Measurements from ENCODE around the gene RNASE4.
A peak's percentile ranks its signal among the peaks of the same experiment; 100 is the strongest.

RNASE4 gene

DNA sequence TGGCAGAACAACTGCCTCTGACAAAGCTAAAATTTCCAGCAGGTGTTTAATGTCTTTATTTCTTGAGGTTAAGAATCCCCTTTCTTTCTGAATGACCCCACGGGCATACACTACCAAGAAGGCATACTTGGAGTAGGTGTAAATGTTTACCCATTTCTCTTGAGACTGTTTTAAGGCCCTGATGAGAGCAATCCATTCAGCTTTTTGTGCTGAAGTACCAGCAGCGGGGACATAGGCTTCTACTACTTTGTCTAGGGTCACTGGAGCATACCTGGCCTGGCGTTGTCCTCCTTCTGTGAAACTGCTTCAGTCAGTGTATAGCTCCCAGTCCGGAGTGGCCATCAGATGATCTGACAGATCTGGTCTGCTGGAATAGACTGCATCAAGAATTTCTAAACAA is 26.9 kb downstream of the RNASE4 start:
- TF ChIP-seq CTCF (IDR thresholded peaks at IDR 0.05), result no peak
- no peak for DNase-seq
- H3K27me3 ChIP-seq, result peaks cover 0 to 1% of the 10 kb centered on the region in 2 donors
- H3K9me3 ChIP-seq, result no peaks in the 10 kb centered on the region
- H3K4me3 ChIP-seq, result no peak overlapping the region
- peaks cover 0 to 5% (median 0%) of the 10 kb centered on the region in 4 donors for H3K4me1 ChIP-seq
- intact Hi-C loops (cut with DNase I; ENCODE audit: low total_unique reads), result no loop called here
- no peaks in the 10 kb centered on the region for H3K36me3 ChIP-seq
- H3K27ac ChIP-seq, result no peak overlapping the region

DNA sequence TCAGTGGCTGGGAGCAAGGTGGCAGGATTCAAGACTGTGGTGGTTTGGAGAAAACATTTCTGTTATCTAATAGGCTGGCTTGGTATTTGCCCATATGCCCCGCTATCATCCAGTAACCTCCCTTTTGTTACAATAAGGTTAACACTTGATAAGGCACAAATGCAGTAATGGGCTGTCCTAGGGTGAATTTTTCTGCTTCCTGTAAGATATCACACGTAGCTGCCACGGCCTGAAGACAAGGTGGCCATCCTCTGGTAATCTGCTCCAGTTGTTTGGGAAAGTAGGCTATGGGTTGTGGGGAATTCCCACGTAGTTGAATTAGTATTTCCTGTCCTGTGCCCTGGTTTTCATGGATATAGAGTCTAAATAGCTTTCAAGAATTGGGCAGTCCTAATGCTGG is 27.3 kb downstream of the RNASE4 start:
- TF ChIP-seq CTCF (IDR thresholded peaks at IDR 0.05), result no peak
- no peaks in the 10 kb centered on the region for H3K9me3 ChIP-seq
- peaks cover 0 to 3% (median 0%) of the 10 kb centered on the region in 4 donors for H3K4me1 ChIP-seq
- H3K27me3 ChIP-seq, result peaks cover 0 to 5% of the 10 kb centered on the region in 2 donors
- intact Hi-C loops (cut with DNase I; ENCODE audit: low total_unique reads), result no loop called here
- no peak overlapping the region for H3K27ac ChIP-seq
- H3K36me3 ChIP-seq, result no peaks in the 10 kb centered on the region
- DNase-seq, result no peak
- H3K4me3 ChIP-seq, result no peak overlapping the region

DNA sequence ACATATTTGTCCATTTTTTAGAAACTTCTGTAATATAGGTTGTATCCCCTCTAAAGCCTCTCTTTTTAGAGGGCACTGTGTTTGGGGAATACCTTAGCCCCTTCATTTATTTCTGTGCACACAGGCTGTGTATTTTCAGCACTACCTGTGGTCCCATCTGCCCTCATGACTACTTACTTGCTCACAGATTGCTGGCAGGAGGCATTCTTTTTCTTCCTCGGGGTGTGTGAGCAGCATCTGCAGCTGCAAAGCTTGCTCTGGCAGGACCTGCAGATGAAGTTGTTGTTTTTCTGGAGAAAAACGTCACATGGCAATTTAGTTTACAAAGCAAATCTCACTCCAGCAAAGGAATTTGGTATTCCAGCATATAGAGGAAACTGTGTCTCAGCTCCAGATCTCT is 28.5 kb downstream of the RNASE4 start:
- no peak overlapping the region for H3K4me3 ChIP-seq
- H3K36me3 ChIP-seq, result no peaks in the 10 kb centered on the region
- no peak for TF ChIP-seq CTCF (IDR thresholded peaks at IDR 0.05)
- no peak for DNase-seq
- no peaks in the 10 kb centered on the region for H3K9me3 ChIP-seq
- H3K27ac ChIP-seq, result no peak overlapping the region
- intact Hi-C loops (cut with DNase I; ENCODE audit: low total_unique reads), result no loop called here
- H3K27me3 ChIP-seq, result peaks cover 0 to 5% of the 10 kb centered on the region in 2 donors
- no peaks in the 10 kb centered on the region for H3K4me1 ChIP-seq

- H3K36me3 ChIP-seq, result no peaks in the 10 kb centered on the region
- DNase-seq, result peak; percentile 89 to 90
- no peak for TF ChIP-seq CTCF (IDR thresholded peaks at IDR 0.05)
- H3K27me3 ChIP-seq, result peaks cover 0 to 5% of the 10 kb centered on the region in 2 donors
- intact Hi-C loops (cut with DNase I; ENCODE audit: low total_unique reads), result no loop called here
- H3K4me1 ChIP-seq, result no peaks in the 10 kb centered on the region
- H3K27ac ChIP-seq, result no peak overlapping the region
- H3K9me3 ChIP-seq, result no peaks in the 10 kb centered on the region
- H3K4me3 ChIP-seq, result no peak overlapping the region
Observed at GRCh38 chr14:20714593-20715250, 30.4 kb downstream of the RNASE4 start.

DNA sequence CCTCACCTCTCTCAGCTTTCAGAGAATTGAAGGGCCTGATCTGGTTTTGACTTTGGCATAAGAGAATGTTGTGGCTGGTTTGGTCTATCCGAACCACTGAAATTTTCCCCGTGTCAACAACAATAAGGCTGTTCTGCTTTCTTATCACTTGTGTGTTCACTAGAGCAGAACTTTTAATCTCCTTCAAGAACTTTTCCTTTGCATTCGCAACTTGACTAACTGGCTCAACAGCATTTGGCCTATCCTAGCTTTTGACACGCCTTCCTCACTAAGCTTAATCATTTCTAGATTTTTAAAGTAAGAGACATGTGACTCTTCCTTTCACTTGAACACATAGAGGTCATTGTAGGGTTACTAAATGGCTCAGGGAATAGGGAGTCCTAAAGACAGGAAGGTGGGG is 35.4 kb downstream of the RNASE4 start:
- Histone ChIP-seq H3K27ac (no peak overlapping the region), H3K36me3 (no peaks in the 10 kb centered on the region), H3K4me3 (no peak overlapping the region), H3K27me3 (peaks cover 0 to 15% of the 10 kb centered on the region in 2 donors), H3K9me3 (no peaks in the 10 kb centered on the region), H3K4me1 (peaks cover 0 to 6% (median 0%) of the 10 kb centered on the region in 4 donors)
- no peak for DNase-seq
- no peak for TF ChIP-seq CTCF (IDR thresholded peaks at IDR 0.05)
- intact Hi-C loops (cut with DNase I; ENCODE audit: low total_unique reads), result no loop called here
